GM10248 (cell line): ENCODE results near the gene GDA.

Experiments used
- CTCF ChIA-PET: fragments of 300-600 bp; sonication (Branson Sonifier 250); formaldehyde crosslinking; extraction: SDS; loops from one replicate; lab custom pipeline; 2021; ENCODE audit warnings: antibody characterized with exemption; lab: Yijun Ruan, JAX
- POLR2A ChIA-PET: fragments of 350-650 bp; sonication (Branson Sonifier 250); formaldehyde crosslinking; extraction: SDS; loops from one replicate; lab custom pipeline; 2020; ENCODE audit warnings: antibody characterized with exemption; lab: Yijun Ruan, JAX
- DNase-seq: peaks from one replicate; pipeline ENCODE4 v3.0.0; 2012; ENCODE audit errors: extremely low spot score
- TF ChIP-seq, protein P1 (sequence below): IDR thresholded peaks from 2 replicates; pipeline ENCODE4 v1.5.1; 2012; ENCODE audit warnings: mild to moderate bottlenecking, low read depth; ENCODE audit errors: extremely low read depth, missing control alignments, control extremely low read depth

GDA gene

DNA sequence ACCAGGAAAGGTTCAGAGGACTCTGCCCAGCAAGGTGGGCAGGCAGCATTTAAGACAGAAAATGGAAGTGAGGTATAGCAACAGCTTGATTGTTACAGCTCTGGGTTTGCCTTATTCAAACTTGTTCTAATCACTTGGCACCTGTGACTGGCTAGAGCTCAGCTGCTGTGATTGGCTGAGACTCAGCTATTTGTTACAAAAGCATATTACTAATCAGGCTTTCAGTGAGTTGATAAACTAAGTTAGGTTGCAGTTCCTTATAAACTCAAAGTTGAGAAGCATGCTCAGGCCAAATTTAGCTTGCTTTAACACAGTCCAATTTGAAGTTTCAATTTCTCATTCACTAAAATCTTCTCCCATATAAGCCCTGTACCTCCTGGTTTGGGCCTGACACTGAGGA is 56.3 kb downstream of the GDA start:
- ChIA-PET CTCF (interaction anchor here (1.1 to 3.9 kb wide), 5 partner anchors 10 to 166 kb away, joined by 3 to 25 read pairs (median 7); no protein-coding TSS in a partner anchor), POLR2A (no interaction called here)
- TF ChIP-seq, protein P1, sequence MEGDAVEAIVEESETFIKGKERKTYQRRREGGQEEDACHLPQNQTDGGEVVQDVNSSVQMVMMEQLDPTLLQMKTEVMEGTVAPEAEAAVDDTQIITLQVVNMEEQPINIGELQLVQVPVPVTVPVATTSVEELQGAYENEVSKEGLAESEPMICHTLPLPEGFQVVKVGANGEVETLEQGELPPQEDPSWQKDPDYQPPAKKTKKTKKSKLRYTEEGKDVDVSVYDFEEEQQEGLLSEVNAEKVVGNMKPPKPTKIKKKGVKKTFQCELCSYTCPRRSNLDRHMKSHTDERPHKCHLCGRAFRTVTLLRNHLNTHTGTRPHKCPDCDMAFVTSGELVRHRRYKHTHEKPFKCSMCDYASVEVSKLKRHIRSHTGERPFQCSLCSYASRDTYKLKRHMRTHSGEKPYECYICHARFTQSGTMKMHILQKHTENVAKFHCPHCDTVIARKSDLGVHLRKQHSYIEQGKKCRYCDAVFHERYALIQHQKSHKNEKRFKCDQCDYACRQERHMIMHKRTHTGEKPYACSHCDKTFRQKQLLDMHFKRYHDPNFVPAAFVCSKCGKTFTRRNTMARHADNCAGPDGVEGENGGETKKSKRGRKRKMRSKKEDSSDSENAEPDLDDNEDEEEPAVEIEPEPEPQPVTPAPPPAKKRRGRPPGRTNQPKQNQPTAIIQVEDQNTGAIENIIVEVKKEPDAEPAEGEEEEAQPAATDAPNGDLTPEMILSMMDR = no peak
- peak; percentile 22 for DNase-seq

DNA sequence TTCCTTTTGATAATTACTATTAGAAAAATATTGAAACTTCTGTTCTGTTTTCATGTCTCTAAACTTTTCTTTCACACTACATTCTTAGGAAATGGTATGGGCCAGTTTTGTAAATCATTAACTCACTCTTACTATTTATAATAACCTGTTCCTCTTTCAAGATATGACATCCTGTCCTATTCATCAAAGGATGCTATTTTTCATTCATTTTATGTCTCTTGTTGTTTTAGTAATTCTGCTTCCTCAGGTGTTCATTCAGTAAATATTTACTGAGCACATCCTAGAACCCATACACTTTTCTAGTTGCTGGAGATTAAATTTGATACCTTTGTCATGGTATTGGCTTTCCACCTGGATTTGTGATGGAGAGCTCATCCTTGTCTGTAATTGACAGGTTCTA is 58.0 kb downstream of the GDA start:
- TF ChIP-seq, protein P1 = no peak
- ChIA-PET CTCF (interaction anchor here (1.0 to 2.2 kb wide), 4 partner anchors 8 to 169 kb away, joined by 3 to 5 read pairs (median 3); no protein-coding TSS in a partner anchor), POLR2A (no interaction called here)
- peak; percentile 37 for DNase-seq

DNA sequence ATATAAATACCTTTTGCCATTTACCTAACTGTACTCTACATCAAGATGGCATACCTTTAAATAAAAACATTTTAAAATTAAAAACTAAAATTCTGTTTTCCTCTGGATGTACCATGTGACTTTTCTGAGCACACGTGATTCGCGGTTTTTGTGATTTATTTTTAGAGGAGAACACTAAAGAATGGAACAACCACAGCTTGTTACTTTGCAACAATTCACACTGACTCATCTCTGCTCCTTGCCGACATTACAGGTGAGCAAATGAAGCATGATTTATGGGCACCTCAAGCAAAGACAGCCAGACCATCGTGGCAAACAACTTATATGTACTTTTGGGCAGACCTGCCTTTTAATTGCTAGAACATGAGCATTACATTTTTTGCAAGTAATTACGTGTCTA is 61.3 kb downstream of the GDA start:
- ChIA-PET POLR2A (no interaction called here), CTCF (interaction anchor here (1.5 kb wide), 1 partner anchor 62 kb away, joined by 5 read pairs; no protein-coding TSS in a partner anchor)
- TF ChIP-seq, protein P1 = no peak
- no peak for DNase-seq

DNA sequence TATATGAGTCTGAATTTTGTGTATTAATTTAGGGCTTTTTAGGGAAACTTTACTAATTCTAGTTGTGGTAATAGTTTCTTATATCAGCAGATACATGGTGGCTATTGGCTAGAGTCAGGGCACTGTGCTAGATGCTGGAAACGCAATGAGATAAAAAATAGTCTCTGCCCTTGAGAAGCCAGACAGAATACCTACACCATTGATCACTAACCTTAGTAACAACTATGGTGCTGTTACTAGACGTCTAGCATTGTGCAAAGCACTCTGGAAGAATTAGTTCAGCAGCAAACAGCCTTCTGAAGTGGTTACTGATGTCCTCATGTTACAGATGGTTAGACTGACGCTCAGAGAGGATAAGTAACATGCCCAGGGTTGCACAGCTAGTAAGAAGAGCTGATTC is 61.8 kb downstream of the GDA start:
- TF ChIP-seq, protein P1 = no peak
- no peak for DNase-seq
- CTCF ChIA-PET = interaction anchor here (1.3 kb wide), 1 partner anchor 17 kb away, joined by 3 read pairs; no protein-coding TSS in a partner anchor
- POLR2A ChIA-PET = no interaction called here

DNA sequence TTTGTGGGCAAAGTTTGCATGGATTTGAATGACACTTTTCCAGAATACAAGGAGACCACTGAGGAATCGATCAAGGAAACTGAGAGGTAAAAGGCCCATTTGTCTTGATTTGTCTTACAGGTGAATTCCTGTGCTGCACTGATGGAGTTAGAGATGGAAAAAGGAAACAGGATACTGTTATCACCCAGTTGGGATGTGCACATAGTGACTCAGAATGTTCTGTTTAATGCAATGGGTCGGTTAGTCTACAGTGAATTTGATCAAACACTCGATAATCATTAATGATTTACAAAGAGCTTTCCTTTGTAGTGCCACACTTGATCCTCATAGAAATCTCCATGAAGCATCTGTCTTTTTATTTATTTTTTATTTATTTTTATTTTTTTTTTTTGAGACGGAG is 64.7 kb downstream of the GDA start:
- TF ChIP-seq, protein P1 = no peak
- CTCF ChIA-PET = interaction anchor here (1.0 to 1.1 kb wide), 2 partner anchors 10 to 26 kb away, joined by 3 read pairs; no protein-coding TSS in a partner anchor
- POLR2A ChIA-PET = no interaction called here
- DNase-seq = no peak

DNA sequence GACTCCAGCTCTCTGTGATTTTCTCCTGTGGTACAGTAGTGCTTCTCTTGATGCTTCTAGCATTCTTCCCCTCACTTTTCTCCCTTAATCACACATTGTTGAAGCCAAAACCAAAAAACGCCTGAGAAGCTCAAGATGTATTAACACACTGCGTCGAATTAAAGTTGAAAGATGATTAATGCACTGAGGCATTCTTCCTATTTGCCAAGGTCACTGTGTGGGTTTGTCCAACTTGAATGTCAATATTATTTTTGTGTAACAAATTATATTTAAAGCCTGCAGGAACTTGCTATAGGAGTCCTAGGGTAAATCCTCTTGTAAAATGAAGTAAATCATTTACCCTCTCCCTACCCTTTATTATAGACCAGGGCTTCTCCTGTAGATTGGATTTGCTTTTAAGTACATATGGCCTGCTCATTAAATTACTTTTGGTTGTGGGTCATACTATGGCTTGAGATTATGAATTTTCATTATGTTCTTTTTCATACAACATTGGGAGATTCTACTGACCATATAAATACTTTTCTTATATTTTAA is 68.1 kb downstream of the GDA start:
- TF ChIP-seq, protein P1 = no peak
- ChIA-PET POLR2A (no interaction called here), CTCF (interaction anchor here (2.3 kb wide), 1 partner anchor 13 kb away, joined by 6 read pairs; no protein-coding TSS in a partner anchor)
- DNase-seq = no peak
